ENCODE measurements around the gene TLR9. TPM values are rescaled to one million over a fixed set of nuclear protein-coding genes. Genes with fewer than 3 reads are reported as not detected.
A peak's percentile ranks its signal among the peaks of the same experiment; 100 is the strongest.
"Not testable (repeated sequence)": the region's sequence is repeated elsewhere in the genome, so short reads cannot be mapped to it uniquely, and the experiment has no call there.

Gene TLR9
- total RNA-seq, 1 experiment from 2014 or later: 0.44 TPM

GRCh38 chr3:52181543-52181942, 43.9 kb downstream of the TLR9 start:
- Histone ChIP-seq H3K79me2 (ENCODE audit: low read depth) (no peaks in the 10 kb centered on the region), H3K27ac (no peak overlapping the region), H3K27me3 (ENCODE audit: insufficient read depth, low read depth) (no peaks in the 10 kb centered on the region), H3K9me3 (ENCODE audit: insufficient read depth, low read depth) (no peaks in the 10 kb centered on the region), H3K4me1 (replicated peaks; ENCODE audit: insufficient read depth) (peaks cover 17% of the 10 kb centered on the region), H3F3A (ENCODE audit: insufficient read depth, low read depth) (no peaks in the 10 kb centered on the region; the same call in none of the 2 replicates), H3K9me2 (ENCODE audit: insufficient read depth) (no peaks in the 10 kb centered on the region), H4K20me1 (ENCODE audit: insufficient read depth) (no peaks in the 10 kb centered on the region), H2AFZ (no peak overlapping the region), H3K36me3 (ENCODE audit: low read depth) (no peaks in the 10 kb centered on the region), H3K4me2 (no peak overlapping the region), H3K4me3 (no peak overlapping the region)
- no peak for TF ChIP-seq CTCF (conservative IDR thresholded peaks at IDR 0.05)
- no peak for TF ChIP-seq EZH2 (IDR thresholded peaks at IDR 0.05; ENCODE audit: low read depth)
- intact Hi-C loops (cut with micrococcal nuclease; ENCODE audit: unreplicated experiment): no loop called here
- POLR2A ChIA-PET (ENCODE audit: unreplicated experiment): no interaction called here
- BruUV-seq (replicated peaks): no TSS peak
- CTCF ChIA-PET: interaction anchor here (0.6 to 0.8 kb wide), 3 partner anchors 21 to 124 kb away, joined by 3 read pairs; no protein-coding TSS in a partner anchor
- peak in 1 of 2 experiments; percentile 38 for DNase-seq

DNA sequence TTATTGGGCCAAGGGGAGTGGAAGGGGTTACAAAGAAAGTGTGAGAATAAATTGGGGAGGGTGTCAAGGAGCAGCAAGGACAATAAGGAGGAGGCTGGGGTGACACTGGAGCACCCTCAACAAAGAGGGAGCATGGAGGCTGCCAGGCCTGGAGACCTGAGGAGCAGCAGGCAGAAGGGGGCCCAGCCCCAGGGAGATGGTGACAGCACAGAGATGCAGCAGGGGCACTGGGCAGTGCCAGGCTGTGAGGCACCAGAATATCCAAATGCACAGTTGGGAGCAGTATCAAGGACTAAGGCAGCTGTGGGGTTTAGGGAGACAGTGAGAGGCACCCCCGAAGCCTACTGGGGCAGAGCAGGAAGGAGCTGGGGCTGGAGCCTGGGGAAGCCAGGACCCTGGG, 46.9 kb downstream of the TLR9 start:
- Histone ChIP-seq H3K27me3 (ENCODE audit: insufficient read depth, low read depth) (no peaks in the 10 kb centered on the region), H3K4me2 (no peak overlapping the region), H4K20me1 (ENCODE audit: insufficient read depth) (no peaks in the 10 kb centered on the region), H3K36me3 (ENCODE audit: low read depth) (no peaks in the 10 kb centered on the region), H3K4me3 (no peak overlapping the region), H2AFZ (no peak overlapping the region), H3F3A (ENCODE audit: insufficient read depth, low read depth) (no peaks in the 10 kb centered on the region; the same call in none of the 2 replicates), H3K27ac (no peak overlapping the region), H3K4me1 (replicated peaks; ENCODE audit: insufficient read depth) (peaks cover 17% of the 10 kb centered on the region), H3K9me3 (ENCODE audit: insufficient read depth, low read depth) (no peaks in the 10 kb centered on the region), H3K79me2 (ENCODE audit: low read depth) (no peaks in the 10 kb centered on the region), H3K9me2 (ENCODE audit: insufficient read depth) (no peaks in the 10 kb centered on the region)
- no TSS peak for BruUV-seq (replicated peaks)
- no peak for DNase-seq
- ChIA-PET POLR2A (ENCODE audit: unreplicated experiment) (interaction anchor here (0.5 to 0.7 kb wide), 2 partner anchors 20 to 837 kb away, joined by 6 to 9 read pairs; no protein-coding TSS in a partner anchor), CTCF (interaction anchor here (0.5 to 0.7 kb wide), 2 partner anchors 20 to 237 kb away, joined by 3 to 8 read pairs; partner anchors contain the start of gene RRP9)
- no peak for TF ChIP-seq CTCF (conservative IDR thresholded peaks at IDR 0.05)
- TF ChIP-seq EZH2 (IDR thresholded peaks at IDR 0.05; ENCODE audit: low read depth): no peak
- intact Hi-C loops (cut with micrococcal nuclease; ENCODE audit: unreplicated experiment): no loop called here

DNA sequence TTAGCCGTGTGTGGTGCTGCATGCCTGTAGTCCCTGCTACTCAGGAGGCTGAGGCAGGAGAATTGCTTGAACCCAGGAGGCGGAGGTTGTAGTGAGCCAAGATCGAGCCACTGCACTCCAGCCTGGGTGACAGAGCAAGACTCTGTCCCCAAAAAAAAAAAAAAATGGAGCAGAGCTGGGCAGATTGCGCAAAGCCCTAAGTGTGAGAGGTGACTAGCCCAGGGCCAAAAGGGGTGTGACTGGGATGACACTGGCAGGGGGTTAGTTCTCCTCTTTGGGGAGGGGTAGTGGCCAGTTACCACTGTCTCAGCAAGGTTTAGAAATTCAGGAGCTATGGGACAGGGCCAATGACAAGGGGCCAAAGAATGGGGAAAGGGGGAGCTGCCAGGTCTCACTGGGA, 47.3 kb downstream of the TLR9 start:
- H3K79me2 ChIP-seq (ENCODE audit: low read depth); H2AFZ ChIP-seq; BruUV-seq (replicated peaks); H3K9me3 ChIP-seq (ENCODE audit: insufficient read depth, low read depth); H3K27me3 ChIP-seq (ENCODE audit: insufficient read depth, low read depth); H3K36me3 ChIP-seq (ENCODE audit: low read depth); H3F3A ChIP-seq (ENCODE audit: insufficient read depth, low read depth); H3K4me3 ChIP-seq; H3K4me2 ChIP-seq; DNase-seq; H4K20me1 ChIP-seq (ENCODE audit: insufficient read depth); H3K9me2 ChIP-seq (ENCODE audit: insufficient read depth); H3K27ac ChIP-seq; intact Hi-C loops (cut with micrococcal nuclease; ENCODE audit: unreplicated experiment): not testable (repeated sequence)
- CTCF ChIA-PET: interaction anchor here (0.7 kb wide), 1 partner anchor 237 kb away, joined by 3 read pairs; the partner anchor contains the start of gene RRP9
- H3K4me1 ChIP-seq (replicated peaks; ENCODE audit: insufficient read depth): peaks cover 17% of the 10 kb centered on the region
- POLR2A ChIA-PET (ENCODE audit: unreplicated experiment): interaction anchor here (0.5 to 0.7 kb wide), 2 partner anchors 21 to 838 kb away, joined by 6 to 9 read pairs; no protein-coding TSS in a partner anchor

DNA sequence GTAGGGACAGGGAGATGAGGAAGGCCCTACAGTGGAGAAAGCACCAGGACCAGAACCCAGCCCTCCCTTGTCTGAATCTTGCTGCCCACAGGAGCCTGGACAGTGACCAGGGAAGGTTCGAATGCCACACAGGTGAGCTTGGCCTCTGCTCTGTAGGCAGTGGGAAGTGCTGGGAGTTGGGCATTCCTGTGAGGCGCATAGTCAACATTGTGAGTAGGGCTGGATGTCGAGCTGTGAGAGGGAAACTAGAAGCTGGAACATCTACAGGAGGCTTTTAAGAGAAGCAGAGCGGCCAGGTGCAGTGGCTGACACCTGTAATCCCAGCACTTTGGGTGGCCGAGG, 47.8 kb downstream of the TLR9 start:
- BruUV-seq (replicated peaks): no TSS peak
- peak in 1 of 2 experiments; percentile 27 for DNase-seq
- TF ChIP-seq CTCF (conservative IDR thresholded peaks at IDR 0.05) (no peak), EZH2 (IDR thresholded peaks at IDR 0.05; ENCODE audit: low read depth) (no peak)
- Histone ChIP-seq H3K9me3 (ENCODE audit: insufficient read depth, low read depth) (no peaks in the 10 kb centered on the region), H3K27me3 (ENCODE audit: insufficient read depth, low read depth) (no peaks in the 10 kb centered on the region), H3K27ac (no peak overlapping the region), H3K4me1 (replicated peaks; ENCODE audit: insufficient read depth) (peaks cover 17% of the 10 kb centered on the region), H3F3A (ENCODE audit: insufficient read depth, low read depth) (no peaks in the 10 kb centered on the region; the same call in none of the 2 replicates), H3K9me2 (ENCODE audit: insufficient read depth) (no peaks in the 10 kb centered on the region), H4K20me1 (ENCODE audit: insufficient read depth) (no peaks in the 10 kb centered on the region), H3K79me2 (ENCODE audit: low read depth) (no peaks in the 10 kb centered on the region), H2AFZ (no peak overlapping the region), H3K4me2 (no peak overlapping the region), H3K36me3 (ENCODE audit: low read depth) (no peaks in the 10 kb centered on the region), H3K4me3 (no peak overlapping the region)
- ChIA-PET CTCF (no interaction called here), POLR2A (ENCODE audit: unreplicated experiment) (no interaction called here)
- intact Hi-C loops (cut with micrococcal nuclease; ENCODE audit: unreplicated experiment): loop anchor here (2.0 kb wide), 1 partner anchor 39 kb away; no protein-coding TSS in a partner anchor
